Measurements from ENCODE around the gene CD52. TPM values are rescaled to one million over a fixed set of nuclear protein-coding genes. Genes with fewer than 3 reads are reported as not detected.

CD52 gene
- total RNA-seq, 2 experiments from 2014 or later = 1,112 to 1,180 TPM

DNA sequence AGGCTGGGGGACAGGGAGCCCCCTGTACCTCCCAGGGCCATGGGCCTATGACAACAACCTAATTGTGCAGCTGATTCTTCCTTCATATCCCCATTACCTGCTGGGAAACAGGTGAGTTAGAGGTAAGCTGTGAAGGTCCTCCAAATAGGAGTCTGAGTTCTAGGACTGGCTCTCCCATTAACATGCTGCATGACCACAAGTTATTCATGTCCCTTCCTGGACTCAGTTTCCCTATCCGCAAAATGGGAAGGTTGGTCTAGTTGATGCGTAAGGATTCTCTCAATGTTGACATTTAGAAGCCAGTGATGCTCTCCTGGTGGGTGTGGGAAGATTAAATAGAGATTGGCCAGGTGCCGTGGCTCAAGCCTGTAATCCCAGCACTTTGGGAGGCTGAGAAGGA, 50.7 kb downstream of the CD52 start:
- ATAC-seq = no peak
- Mint-ChIP-seq H3K27ac (no peak overlapping the region), H3K36me3 (ENCODE audit: low read depth) (peaks cover 26% of the 10 kb centered on the region), H3K4me3 (peak overlapping the region; percentile 4), H3K9me3 (ENCODE audit: insufficient read depth) (peaks cover 11% of the 10 kb centered on the region), H3K27me3 (ENCODE audit: low read depth) (peaks cover 2% of the 10 kb centered on the region), H3K4me1 (ENCODE audit: low read depth) (peaks cover 73% of the 10 kb centered on the region)
- DNase-seq = no peak
- POLR2A ChIA-PET = no interaction called here
- CTCF ChIA-PET = interaction anchor here (2.0 kb wide), 2 partner anchors 23 to 49 kb away, joined by 8 to 11 read pairs; no protein-coding TSS in a partner anchor

Other genes with a start within 250 kb of the CD52 start
- gene PDIK1L, start 206.1 kb upstream of the CD52 start, total RNA-seq = 10 to 100 TPM; 21.3 to 25.4 TPM
- gene FAM110D, start 158.9 kb upstream of the CD52 start, total RNA-seq = not detected
- not detected for gene C1orf232, start 149.0 kb upstream of the CD52 start, total RNA-seq
- 10 to 100 TPM; 28.4 to 31.1 TPM for gene ZNF593, start 148.1 kb upstream of the CD52 start, total RNA-seq
- gene ZNF593OS, start 146.1 kb upstream of the CD52 start, total RNA-seq = not detected
- 1 to 10 TPM; 1.4 to 2.2 TPM for gene CNKSR1, start 140.5 kb upstream of the CD52 start, total RNA-seq
- gene CATSPER4, start 127.4 kb upstream of the CD52 start, total RNA-seq = not detected
- gene CEP85, start 83.8 kb upstream of the CD52 start, total RNA-seq = 10 to 100 TPM; 48.7 to 49.1 TPM
- 100 to 1,000 TPM; 795 to 814 TPM for gene SH3BGRL3, start 37.9 kb upstream of the CD52 start, total RNA-seq
- 10 to 100 TPM; 34.4 to 40.9 TPM for gene UBXN11, start 11.3 kb upstream of the CD52 start, total RNA-seq
- 1 to 10 TPM; 7.6 to 8.7 TPM for gene CRYBG2, start 36.2 kb downstream of the CD52 start, total RNA-seq
- 10 to 100 TPM; 24.0 to 26.6 TPM for gene ZNF683, start 54.8 kb downstream of the CD52 start, total RNA-seq
- not detected for gene LIN28A, start 92.9 kb downstream of the CD52 start, total RNA-seq
- gene DHDDS, start 114.4 kb downstream of the CD52 start, total RNA-seq = 10 to 100 TPM; 48.3 to 49.5 TPM
- 1,000 to 10,000 TPM; 1,268 to 1,303 TPM for gene HMGN2, start 154.5 kb downstream of the CD52 start, total RNA-seq
- gene RPS6KA1, start 211.8 kb downstream of the CD52 start, total RNA-seq = 100 to 1,000 TPM; 179 to 193 TPM

Data from activated CD8-positive, alpha-beta T cell treated with anti-CD3 and anti-CD28 coated beads, Interleukin-2, amount 10 ng/mL, durations not matched to agents 7 days and 5 days (primary cell).